Sigmoid colon (tissue), 7 donors: ENCODE results near the gene CYP2J2. TPM values are rescaled to one million over a fixed set of nuclear protein-coding genes. Genes with fewer than 3 reads are reported as not detected.
"Not testable (repeated sequence)": the region's sequence is repeated elsewhere in the genome, so short reads cannot be mapped to it uniquely, and the experiment has no call there.

Experiments
- DNase-seq: peaks from one replicate; pipeline ENCODE4 v3.0.0-alpha.2; 2019
- H3K27ac ChIP-seq, 4 donors: fragments of 200-600 bp; sonication (generic); one replicate each; pipeline ENCODE4 v1.5.1; 2016 to 2019; ENCODE audit warnings: mild to moderate bottlenecking in 1 of 4
- H3K27me3 ChIP-seq, 3 donors: fragments of 200-600 bp; sonication (generic); one replicate each; pipeline ENCODE4 v1.5.1; 2019; ENCODE audit warnings: mild to moderate bottlenecking in 1 of 3
- H3K36me3 ChIP-seq, 4 donors: fragments of 200-600 bp; sonication (generic); one replicate each; pipeline ENCODE4 v1.5.1; 2016 to 2019
- H3K4me1 ChIP-seq, 4 donors: fragments of 200-600 bp; sonication (generic); one replicate each; pipeline ENCODE4 v1.5.1; 2017 to 2019
- H3K4me3 ChIP-seq, 4 donors: fragments of 200-600 bp; sonication (generic); one replicate each; pipeline ENCODE4 v1.5.1; 2017 to 2019; ENCODE audit warnings: mild to moderate bottlenecking in 2 of 4, moderate library complexity in 1 of 4
- H3K9me3 ChIP-seq, 4 donors: fragments of 200-600 bp in 3 of 4; sonication (generic) in 3 of 4; one replicate each; pipeline versions ENCODE4 v1.5.1 to v1.6.1; 2013 to 2019
- CTCF ChIP-seq, 4 experiments: fragments of 450-650 bp in 3 of 4; fragments of 200-600 bp in 1 of 4; IDR thresholded peaks; one replicate each; pipeline ENCODE4 v1.5.1; 2016 to 2019; ENCODE audit warnings: antibody characterized with exemption in 4 of 4, mild to moderate bottlenecking in 3 of 4, moderate library complexity in 2 of 4
- EP300 ChIP-seq, 4 donors: sonication (generic); formaldehyde crosslinking; IDR thresholded peaks; one replicate each; pipeline ENCODE4 v1.6.1; 2017; ENCODE audit warnings: antibody characterized with exemption in 4 of 4
- POLR2A ChIP-seq, 2 donors: fragments of 450-650 bp; IDR thresholded peaks; one replicate each; pipeline ENCODE4 v1.6.1; 2016; ENCODE audit warnings: antibody characterized with exemption in 2 of 2, mild to moderate bottlenecking in 2 of 2, moderate library complexity in 2 of 2
- POLR2AphosphoS5 ChIP-seq, 4 donors: sonication (generic); formaldehyde crosslinking; IDR thresholded peaks; one replicate each; pipeline ENCODE4 v1.6.1; 2017; ENCODE audit warnings: antibody characterized with exemption in 4 of 4
- WGBS, 2 donors: extraction: QIAGEN DNeasy Blood & Tissue Kit; methylation state at CpG; one replicate each; pipeline ENCODE4 v1.1.7; 2013; 5-methylcytosine and 5-hydroxymethylcytosine counted together
- intact Hi-C: fragments of 100-400 bp; cut with DNase I; formaldehyde crosslinking; loops from one replicate; pipeline ENCODE4 v1.15.1; 2023
- polyA plus RNA-seq, 3 donors: library from polyadenylated mRNA; stranded (reverse); fragments of 200-250 nt; gene quantifications; one replicate each; pipeline ENCODE4 v1.2.3, GENCODE V29; 2013
- total RNA-seq, 4 donors: library from RNA; depleted of rRNA; stranded (reverse); fragments of >200 nt; gene quantifications; one replicate each; pipeline ENCODE4 v1.1.0, GENCODE V29; 2016
- donor health status: healthy with polysubstance abuse.
- donor health status: Bipolar disorder and iron deficiency.
- donor health status: healthy.

Gene CYP2J2
- total and polyA plus RNA-seq, 7 donors, result 0.54 to 26.9 (median 2.7) TPM; not detected in 1

- intact Hi-C loops, result no loop called here
- DNase-seq, result no peak
- no peaks in the 10 kb centered on the region for H3K36me3 ChIP-seq
- no peaks in the 10 kb centered on the region for H3K27me3 ChIP-seq
- 53 to 75% methylated on average over 2 of the region's 2 CpGs for WGBS, 2 donors
- TF ChIP-seq EP300 (IDR thresholded peaks at IDR 0.05) (no peak), POLR2AphosphoS5 (IDR thresholded peaks at IDR 0.05) (no peak), POLR2A (IDR thresholded peaks at IDR 0.05) (no peak), CTCF (IDR thresholded peaks at IDR 0.05) (no peak)
- no peak overlapping the region for H3K27ac ChIP-seq
- H3K9me3 ChIP-seq, result no peaks in the 10 kb centered on the region
- no peaks in the 10 kb centered on the region for H3K4me1 ChIP-seq
- H3K4me3 ChIP-seq, result no peak overlapping the region
These were observed 60.1 kb downstream of the CYP2J2 start for GRCh38 chr1:59866462-59866861.

- Histone ChIP-seq H3K4me1 (no peaks in the 10 kb centered on the region), H3K36me3 (no peaks in the 10 kb centered on the region), H3K27ac (no peak overlapping the region), H3K4me3 (no peak overlapping the region), H3K9me3 (no peaks in the 10 kb centered on the region), H3K27me3 (no peaks in the 10 kb centered on the region)
- intact Hi-C loops, result no loop called here
- no peak for DNase-seq
- TF ChIP-seq EP300 (IDR thresholded peaks at IDR 0.05) (no peak), CTCF (IDR thresholded peaks at IDR 0.05) (no peak), POLR2A (IDR thresholded peaks at IDR 0.05) (no peak), POLR2AphosphoS5 (IDR thresholded peaks at IDR 0.05) (no peak)
- 27 to 71% methylated on average over 5 of the region's 5 CpGs for WGBS, 2 donors
These were observed 68.8 kb downstream of the CYP2J2 start for GRCh38 chr1:59857679-59858354.

GRCh38 chr1:59856725-59857338 lies 69.7 kb downstream of the CYP2J2 start:
- 16 to 68% methylated on average over 4 of the region's 4 CpGs for WGBS, 2 donors
- H3K36me3 ChIP-seq, result no peaks in the 10 kb centered on the region
- H3K4me1 ChIP-seq, result no peaks in the 10 kb centered on the region
- H3K27ac ChIP-seq, result no peak overlapping the region
- no peaks in the 10 kb centered on the region for H3K9me3 ChIP-seq
- H3K4me3 ChIP-seq, result no peak overlapping the region
- no peaks in the 10 kb centered on the region for H3K27me3 ChIP-seq
- intact Hi-C loops, result no loop called here
- no peak for TF ChIP-seq POLR2A (IDR thresholded peaks at IDR 0.05)
- no peak for TF ChIP-seq EP300 (IDR thresholded peaks at IDR 0.05)
- TF ChIP-seq POLR2AphosphoS5 (IDR thresholded peaks at IDR 0.05), result no peak
- no peak for TF ChIP-seq CTCF (IDR thresholded peaks at IDR 0.05)
- DNase-seq, result no peak

- intact Hi-C loops, H3K9me3 ChIP-seq, H3K27ac ChIP-seq, H3K4me1 ChIP-seq, H3K27me3 ChIP-seq, H3K4me3 ChIP-seq, H3K36me3 ChIP-seq, DNase-seq: not testable (repeated sequence)
- WGBS, 2 donors, result 98% methylated on average over 1 of the region's 1 CpG
These were observed 71.3 kb downstream of the CYP2J2 start for GRCh38 chr1:59855297-59855696.

GRCh38 chr1:59852117-59852516 lies 74.5 kb downstream of the CYP2J2 start:
- no peak for TF ChIP-seq POLR2A (IDR thresholded peaks at IDR 0.05)
- no peak for TF ChIP-seq EP300 (IDR thresholded peaks at IDR 0.05)
- TF ChIP-seq POLR2AphosphoS5 (IDR thresholded peaks at IDR 0.05), result no peak
- no peak for TF ChIP-seq CTCF (IDR thresholded peaks at IDR 0.05)
- H3K9me3 ChIP-seq, result no peaks in the 10 kb centered on the region
- H3K4me3 ChIP-seq, result no peak overlapping the region
- H3K27ac ChIP-seq, result no peak overlapping the region
- WGBS, 2 donors, result 84 to 96% methylated on average over 1 of the region's 1 CpG
- H3K4me1 ChIP-seq, result no peaks in the 10 kb centered on the region
- DNase-seq, result no peak
- H3K36me3 ChIP-seq, result no peaks in the 10 kb centered on the region
- intact Hi-C loops, result no loop called here
- H3K27me3 ChIP-seq, result no peaks in the 10 kb centered on the region
